Muscle of back (tissue), 11 donors: ENCODE results near the gene BMP7. TPM values are rescaled to one million over a fixed set of nuclear protein-coding genes. Genes with fewer than 3 reads are reported as not detected.
"Not testable (repeated sequence)": the region's sequence is repeated elsewhere in the genome, so short reads cannot be mapped to it uniquely, and the experiment has no call there.

Source experiments
- DNase-seq, 3 donors: peaks; one replicate each; pipeline versions ENCODE4 v3.0.0 to v3.0.0-alpha.2; 2013
- polyA plus RNA-seq, 10 donors: library from polyadenylated mRNA; unstranded; fragments of 120-200 nt; gene quantifications; one replicate each; pipeline ENCODE4 v1.2.1, GENCODE V29; 2013; ENCODE audit not compliant: insufficient read length in 10 of 10

Gene BMP7
- polyA plus RNA-seq, 10 donors: 2.7 to 12.5 (median 3.5) TPM

DNA sequence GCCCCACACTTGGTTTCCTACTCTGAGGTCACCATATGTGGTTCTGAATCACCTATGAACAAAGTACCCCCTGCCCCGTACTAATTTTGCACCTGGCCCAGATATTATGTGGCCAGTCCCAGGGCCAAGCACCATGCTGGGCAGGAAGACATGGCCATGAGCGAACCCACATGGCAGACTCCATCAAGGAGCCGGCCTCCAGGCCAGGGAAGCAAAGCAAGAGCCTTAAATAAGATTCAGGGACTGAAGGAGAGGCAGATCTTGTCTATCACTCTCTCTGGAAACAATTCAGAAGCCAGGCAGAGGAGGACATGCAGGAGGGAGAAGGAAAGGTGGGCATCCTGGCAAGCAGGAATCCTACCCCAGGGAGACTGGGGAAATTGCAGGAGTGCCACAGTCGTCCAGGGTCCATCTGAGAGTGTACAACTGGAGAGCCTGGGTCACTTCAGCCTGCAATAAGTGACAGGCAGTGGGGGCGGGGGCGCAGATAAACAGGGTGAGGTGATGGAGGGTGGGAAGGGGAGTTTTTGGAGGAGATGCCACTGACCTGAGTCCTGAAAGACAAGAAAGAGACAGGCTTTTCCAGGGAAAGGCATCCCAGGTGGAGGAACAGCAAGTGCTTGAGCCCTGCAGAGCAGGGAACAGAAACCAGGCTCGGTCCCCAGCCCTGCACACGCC, 2.1 kb upstream of the BMP7 start:
- DNase-seq: no peak

GRCh38 chr20:57267158-57267821, 849 bp upstream of the BMP7 start:
- peak in 1 of 3 donors; percentile 34 for DNase-seq

DNA sequence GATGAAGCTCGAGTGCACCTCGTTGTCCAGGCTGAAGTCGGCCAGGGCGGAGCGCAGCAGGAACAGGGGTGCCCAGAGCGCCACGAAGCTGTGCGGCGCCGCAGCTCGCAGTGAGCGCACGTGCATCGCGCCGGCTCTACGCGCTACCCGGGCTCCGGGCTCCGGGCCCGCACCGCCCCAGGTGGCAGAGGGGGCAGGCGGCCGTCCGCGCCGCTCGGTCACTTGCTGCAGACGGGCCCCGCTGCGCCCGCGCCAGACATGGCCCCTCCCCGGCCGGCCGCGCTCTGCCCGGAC, 497 bp downstream of the BMP7 start:
- no peak for DNase-seq

- peak in 1 of 3 donors; percentile 59 for DNase-seq
Observed at GRCh38 chr20:57265336-57265996, 975 bp downstream of the BMP7 start.

- DNase-seq: not testable (repeated sequence)
Observed at GRCh38 chr20:57264908-57265335, 1.5 kb downstream of the BMP7 start.

- DNase-seq: peak in 1 of 3 donors; percentile 46
Observed at GRCh38 chr20:57263801-57264792, 2.3 kb downstream of the BMP7 start.

GRCh38 chr20:57262784-57263609, 3.4 kb downstream of the BMP7 start:
- no peak for DNase-seq

- DNase-seq: peak in 2 of 3 donors; percentile 31 to 57
Observed at GRCh38 chr20:57262301-57262700, 4.1 kb downstream of the BMP7 start.

- peak; percentile 77 to 94 (median 88) for DNase-seq
Observed at GRCh38 chr20:57261457-57262251, 4.8 kb downstream of the BMP7 start.

GRCh38 chr20:57260934-57261333, 5.5 kb downstream of the BMP7 start:
- DNase-seq: peak; percentile 66 to 79 (median 69)

- peak in 2 of 3 donors; percentile 39 to 62 for DNase-seq
Observed at GRCh38 chr20:57259938-57260921, 6.2 kb downstream of the BMP7 start.

DNA sequence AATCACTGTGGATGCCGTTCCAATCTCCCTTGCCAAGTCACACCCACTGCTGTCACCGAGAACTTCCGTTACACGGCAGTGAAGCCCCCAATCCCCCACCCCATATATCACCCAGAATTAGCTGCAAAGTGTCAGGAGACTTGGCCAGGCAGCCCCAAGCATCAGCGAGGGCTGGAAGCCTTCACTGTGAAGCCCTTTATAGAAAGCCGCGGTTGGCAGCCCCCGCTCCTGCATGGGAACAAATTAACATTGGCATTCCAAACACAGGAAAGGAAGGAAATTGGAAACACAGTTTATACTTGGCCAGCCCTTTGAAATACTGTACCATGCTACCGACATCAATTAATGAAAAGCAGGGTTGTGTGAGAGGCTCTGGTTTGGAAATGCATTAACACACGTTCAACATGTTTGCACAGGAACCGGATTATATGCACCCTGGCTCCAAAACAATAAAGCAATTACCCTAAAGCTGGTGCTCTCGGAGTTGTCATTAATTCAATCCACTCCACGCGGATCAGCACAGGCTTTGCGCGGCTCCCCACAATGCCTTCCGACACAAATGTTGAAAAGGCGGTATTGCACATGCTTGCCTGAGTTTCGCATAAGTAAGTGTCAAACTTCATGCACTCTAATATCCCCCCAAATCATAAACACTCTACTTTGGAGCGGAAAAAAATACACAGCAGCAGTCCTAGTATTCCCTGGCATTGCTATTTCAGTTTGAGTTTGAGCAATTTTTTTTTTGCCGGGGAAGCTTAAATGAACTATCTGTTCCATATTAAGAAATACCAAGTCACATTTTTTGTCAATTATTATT, 7.1 kb downstream of the BMP7 start:
- peak in 2 of 3 donors; percentile 27 to 66 for DNase-seq

DNA sequence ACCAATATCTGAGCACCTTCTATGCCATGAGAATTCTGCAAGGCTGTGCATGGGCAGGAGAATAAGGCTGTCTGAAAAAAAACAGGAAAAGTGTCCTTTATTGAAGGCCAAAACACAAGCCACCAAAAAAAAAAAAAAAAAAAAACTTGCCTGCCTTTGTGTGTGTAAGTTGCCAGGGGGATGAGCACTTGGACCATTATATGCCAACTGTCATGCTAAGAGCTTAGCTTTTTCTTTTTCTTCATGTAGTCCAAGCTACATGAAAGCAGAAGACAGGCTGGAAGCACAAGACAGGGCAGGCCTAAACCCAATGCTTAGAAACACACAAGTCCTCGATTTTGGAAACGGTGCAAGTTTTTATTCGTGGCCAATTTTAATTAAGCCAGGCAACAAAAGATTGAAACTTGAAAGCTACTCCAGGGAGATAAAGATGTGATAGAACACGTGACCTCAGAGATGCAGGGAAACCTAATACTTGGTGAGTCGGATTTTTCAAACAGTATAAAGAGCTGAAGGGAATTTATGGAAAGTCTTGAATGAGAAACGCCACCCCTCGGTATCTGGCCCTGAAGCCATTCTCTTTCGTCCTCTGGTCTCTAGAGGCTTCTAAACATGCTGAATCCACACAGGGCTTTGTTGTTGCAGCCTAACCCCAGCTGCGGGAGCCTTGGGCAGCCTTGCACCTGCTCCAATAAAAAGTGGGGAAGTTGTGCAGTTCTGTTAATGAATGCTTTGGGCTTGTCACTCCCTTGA, 8.6 kb downstream of the BMP7 start:
- DNase-seq: no peak

DNA sequence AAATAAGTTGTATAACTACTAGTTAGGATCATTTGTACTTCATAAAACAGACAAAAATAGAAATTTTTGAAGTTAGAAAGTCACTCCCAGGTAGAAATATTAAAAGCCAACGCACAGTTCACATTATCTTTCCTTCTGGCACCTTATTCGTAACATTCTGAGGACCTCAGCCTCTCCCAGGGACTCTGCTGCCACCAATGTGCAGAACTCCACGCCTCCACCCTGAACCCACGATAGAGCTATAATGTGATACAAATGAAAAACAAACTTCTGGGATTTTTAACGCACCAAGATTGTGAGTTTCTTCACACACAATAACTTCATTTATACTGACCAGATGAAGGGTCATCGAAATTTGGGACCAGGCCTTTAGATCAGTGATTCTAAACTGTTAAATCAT, 9.5 kb downstream of the BMP7 start:
- DNase-seq: no peak

DNA sequence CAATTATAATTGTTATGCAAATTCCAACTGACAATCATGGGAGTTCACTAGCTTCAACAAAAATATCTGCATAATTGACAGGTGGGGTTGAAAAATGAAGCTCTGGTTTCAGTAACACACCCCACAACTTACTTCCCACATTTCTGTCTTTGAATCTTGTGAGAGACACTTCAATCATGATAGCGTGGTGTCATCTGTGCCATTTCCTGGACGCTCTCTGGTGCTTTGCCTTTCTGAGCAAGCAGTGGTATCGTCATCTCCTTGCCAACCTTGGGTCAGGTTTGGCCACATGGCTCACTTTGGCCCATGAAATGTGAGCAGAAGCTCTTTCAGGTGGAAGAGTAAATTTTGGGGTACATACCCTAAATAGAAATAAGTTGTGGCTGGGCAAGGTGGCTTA, 10.2 kb downstream of the BMP7 start:
- no peak for DNase-seq

DNA sequence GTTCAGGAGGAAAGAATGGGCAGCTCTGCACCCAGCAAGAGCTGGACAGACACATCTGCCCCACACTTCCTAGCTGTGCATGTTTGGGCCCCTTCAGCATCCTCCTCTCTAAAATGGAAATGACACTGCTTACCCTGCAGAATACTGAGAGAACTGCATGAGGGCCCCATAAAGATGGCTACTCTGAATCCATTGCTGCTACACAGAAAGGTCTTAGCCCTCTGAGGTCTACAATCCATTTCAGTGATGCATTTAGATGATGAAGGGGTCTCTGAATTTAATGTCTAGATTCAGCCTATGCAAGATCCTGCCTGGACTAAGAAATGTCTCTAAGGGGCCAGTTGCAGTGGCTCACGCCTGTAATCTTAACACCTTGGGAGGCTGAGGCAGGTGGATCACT, 11.3 kb downstream of the BMP7 start:
- no peak for DNase-seq

- no peak for DNase-seq
Observed at GRCh38 chr20:57252559-57253162, 13.8 kb downstream of the BMP7 start.
